B cell (primary cell): ENCODE measurements around the gene FOLR3.

Source experiments
- CTCF ChIP-seq: fragments of 200-600 bp; IDR thresholded peaks from one replicate; pipeline ENCODE4 v1.8.0; 2022; ENCODE audit warnings: antibody characterized with exemption, mild to moderate bottlenecking
- EZH2 ChIP-seq: IDR thresholded peaks from 2 replicates; pipeline ENCODE4 v1.6.1; 2012; ENCODE audit warnings: borderline replicate concordance, low read depth, mild to moderate bottlenecking, moderate library complexity, low read length; ENCODE audit not compliant: insufficient read depth, poor library complexity, severe bottlenecking

- TF ChIP-seq CTCF (no peak), EZH2 (no peak)
Measured at GRCh38 chr11:72100462-72100861, 35.1 kb upstream of the FOLR3 start.
